Measurements from ENCODE around the gene SNED1. TPM values are rescaled to one million over a fixed set of nuclear protein-coding genes. Genes with fewer than 3 reads are reported as not detected.

Gene SNED1
- polyA plus RNA-seq, 2 of the 4 experiments (the other 2 are of a cell fraction), result 0.15 to 0.21 TPM

DNA sequence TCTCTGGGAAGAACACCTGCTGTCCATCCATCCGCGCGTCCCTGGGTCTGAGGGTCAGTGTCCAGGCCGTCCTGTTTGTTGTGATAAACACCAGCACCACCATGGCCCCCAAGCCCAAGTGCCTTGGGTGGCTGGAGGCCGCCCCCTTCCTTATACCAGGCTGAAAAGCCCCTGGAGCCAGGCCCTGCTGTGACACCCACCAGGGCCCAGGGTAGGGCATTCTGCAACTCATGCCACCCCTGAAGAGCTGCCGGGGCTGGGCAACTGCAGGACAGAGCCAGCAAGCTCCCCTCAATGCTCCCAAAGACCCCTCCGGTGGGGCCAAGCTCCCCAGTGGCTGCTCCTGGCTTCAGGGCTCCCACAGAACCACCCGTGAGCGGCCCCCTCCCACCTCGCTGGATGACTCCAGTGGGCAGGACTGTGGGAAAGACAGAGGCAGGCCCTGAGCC lies 31.9 kb upstream of the SNED1 start:
- no peak overlapping the region for H3K4me3 ChIP-seq
- H3K4me2 ChIP-seq, result no peak overlapping the region
- no peak for FAIRE-seq
- ATAC-seq, result no peak
- POLR2A ChIA-PET, result no interaction called here
- TF ChIP-seq CHD2 (IDR thresholded peaks at IDR 0.05; ENCODE audit: low read length, partially characterized antibody), result no peak
- no peak for TF ChIP-seq HMGXB4 (CRISPR knock-in tag; IDR thresholded peaks at IDR 0.05; ENCODE audit: borderline replicate concordance)
- no peak for TF ChIP-seq CBX8 (IDR thresholded peaks at IDR 0.05)
- TF ChIP-seq POLR2AphosphoS2 (conservative IDR thresholded peaks at IDR 0.05; ENCODE audit: low read length), result no peak
- TF ChIP-seq MAFK (IDR thresholded peaks at IDR 0.05; ENCODE audit: partially characterized antibody), result no peak
- TF ChIP-seq, protein P1, sequence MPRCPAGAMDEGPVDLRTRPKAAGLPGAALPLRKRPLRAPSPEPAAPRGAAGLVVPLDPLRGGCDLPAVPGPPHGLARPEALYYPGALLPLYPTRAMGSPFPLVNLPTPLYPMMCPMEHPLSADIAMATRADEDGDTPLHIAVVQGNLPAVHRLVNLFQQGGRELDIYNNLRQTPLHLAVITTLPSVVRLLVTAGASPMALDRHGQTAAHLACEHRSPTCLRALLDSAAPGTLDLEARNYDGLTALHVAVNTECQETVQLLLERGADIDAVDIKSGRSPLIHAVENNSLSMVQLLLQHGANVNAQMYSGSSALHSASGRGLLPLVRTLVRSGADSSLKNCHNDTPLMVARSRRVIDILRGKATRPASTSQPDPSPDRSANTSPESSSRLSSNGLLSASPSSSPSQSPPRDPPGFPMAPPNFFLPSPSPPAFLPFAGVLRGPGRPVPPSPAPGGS (IDR thresholded peaks at IDR 0.05), result no peak
- TF ChIP-seq RARB (CRISPR knock-in tag; IDR thresholded peaks at IDR 0.05), result no peak
- TF ChIP-seq SREBF2 (IDR thresholded peaks at IDR 0.05), result no peak
- no peak for TF ChIP-seq SMC3 (IDR thresholded peaks at IDR 0.05)
- TF ChIP-seq TFCP2L1 (CRISPR knock-in tag; IDR thresholded peaks at IDR 0.05), result no peak
- TF ChIP-seq CBX2 (IDR thresholded peaks at IDR 0.05; ENCODE audit: borderline replicate concordance, low read depth), result no peak
- no peak for TF ChIP-seq MYC (IDR thresholded peaks at IDR 0.05; ENCODE audit: borderline replicate concordance, low read length)
- TF ChIP-seq FOSL2 (IDR thresholded peaks at IDR 0.05), result no peak
- no peak for TF ChIP-seq FOSL2 (CRISPR knock-in tag; IDR thresholded peaks at IDR 0.05)
- DNase-seq (ENCODE audit: low read depth in 1 of 2, low spot score in 1 of 2), result no peak
- H3K9me3 ChIP-seq, result no peaks in the 10 kb centered on the region
- no peaks in the 10 kb centered on the region for H3K4me1 ChIP-seq
- no peak overlapping the region for H3K27ac ChIP-seq
- CTCF ChIA-PET, result no interaction called here
- WGBS (ENCODE audit: missing lambda C conversion rate), result 73% methylated on average over 6 of the region's 10 CpGs

- no peaks in the 10 kb centered on the region for H3K4me1 ChIP-seq
- no peak overlapping the region for H3K4me3 ChIP-seq
- FAIRE-seq (no peak), DNase-seq (ENCODE audit: low read depth in 1 of 2, low spot score in 1 of 2) (no peak), ATAC-seq (no peak)
- POLR2A ChIA-PET, result no interaction called here
- H3K4me2 ChIP-seq, result no peak overlapping the region
- H3K9me3 ChIP-seq, result no peaks in the 10 kb centered on the region
- 64% methylated on average over 13 of the region's 32 CpGs for WGBS (ENCODE audit: missing lambda C conversion rate)
- CTCF ChIA-PET, result no interaction called here
- no peak overlapping the region for H3K27ac ChIP-seq
- TF ChIP-seq EHF (CRISPR knock-in tag; IDR thresholded peaks at IDR 0.05) (no peak), MYC (IDR thresholded peaks at IDR 0.05; ENCODE audit: borderline replicate concordance, low read length) (no peak), ELK1 (IDR thresholded peaks at IDR 0.05; ENCODE audit: low read depth, low read length) (no peak), GATA3 (IDR thresholded peaks at IDR 0.05; ENCODE audit: borderline replicate concordance) (no peak), EHMT2 (IDR thresholded peaks at IDR 0.05; ENCODE audit: low read depth) (no peak), HMGXB4 (CRISPR knock-in tag; IDR thresholded peaks at IDR 0.05; ENCODE audit: borderline replicate concordance) (no peak), RFX5 (IDR thresholded peaks at IDR 0.05) (no peak), MAFK (IDR thresholded peaks at IDR 0.05; ENCODE audit: partially characterized antibody) (no peak), POLR2A (IDR thresholded peaks at IDR 0.05; ENCODE audit: low read length) (no peak), ZSCAN20 (CRISPR knock-in tag; IDR thresholded peaks at IDR 0.05) (no peak), CHD4 (IDR thresholded peaks at IDR 0.05; ENCODE audit: borderline replicate concordance) (no peak), POLR2AphosphoS2 (conservative IDR thresholded peaks at IDR 0.05; ENCODE audit: low read length) (no peak)
- TF ChIP-seq, protein P2, sequence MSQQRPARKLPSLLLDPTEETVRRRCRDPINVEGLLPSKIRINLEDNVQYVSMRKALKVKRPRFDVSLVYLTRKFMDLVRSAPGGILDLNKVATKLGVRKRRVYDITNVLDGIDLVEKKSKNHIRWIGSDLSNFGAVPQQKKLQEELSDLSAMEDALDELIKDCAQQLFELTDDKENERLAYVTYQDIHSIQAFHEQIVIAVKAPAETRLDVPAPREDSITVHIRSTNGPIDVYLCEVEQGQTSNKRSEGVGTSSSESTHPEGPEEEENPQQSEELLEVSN (IDR thresholded peaks at IDR 0.05; ENCODE audit: borderline replicate concordance, low read depth), result no peak
- TF ChIP-seq, protein P3, sequence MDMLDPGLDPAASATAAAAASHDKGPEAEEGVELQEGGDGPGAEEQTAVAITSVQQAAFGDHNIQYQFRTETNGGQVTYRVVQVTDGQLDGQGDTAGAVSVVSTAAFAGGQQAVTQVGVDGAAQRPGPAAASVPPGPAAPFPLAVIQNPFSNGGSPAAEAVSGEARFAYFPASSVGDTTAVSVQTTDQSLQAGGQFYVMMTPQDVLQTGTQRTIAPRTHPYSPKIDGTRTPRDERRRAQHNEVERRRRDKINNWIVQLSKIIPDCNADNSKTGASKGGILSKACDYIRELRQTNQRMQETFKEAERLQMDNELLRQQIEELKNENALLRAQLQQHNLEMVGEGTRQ (IDR thresholded peaks at IDR 0.05), result no peak
- TF ChIP-seq, protein P4, sequence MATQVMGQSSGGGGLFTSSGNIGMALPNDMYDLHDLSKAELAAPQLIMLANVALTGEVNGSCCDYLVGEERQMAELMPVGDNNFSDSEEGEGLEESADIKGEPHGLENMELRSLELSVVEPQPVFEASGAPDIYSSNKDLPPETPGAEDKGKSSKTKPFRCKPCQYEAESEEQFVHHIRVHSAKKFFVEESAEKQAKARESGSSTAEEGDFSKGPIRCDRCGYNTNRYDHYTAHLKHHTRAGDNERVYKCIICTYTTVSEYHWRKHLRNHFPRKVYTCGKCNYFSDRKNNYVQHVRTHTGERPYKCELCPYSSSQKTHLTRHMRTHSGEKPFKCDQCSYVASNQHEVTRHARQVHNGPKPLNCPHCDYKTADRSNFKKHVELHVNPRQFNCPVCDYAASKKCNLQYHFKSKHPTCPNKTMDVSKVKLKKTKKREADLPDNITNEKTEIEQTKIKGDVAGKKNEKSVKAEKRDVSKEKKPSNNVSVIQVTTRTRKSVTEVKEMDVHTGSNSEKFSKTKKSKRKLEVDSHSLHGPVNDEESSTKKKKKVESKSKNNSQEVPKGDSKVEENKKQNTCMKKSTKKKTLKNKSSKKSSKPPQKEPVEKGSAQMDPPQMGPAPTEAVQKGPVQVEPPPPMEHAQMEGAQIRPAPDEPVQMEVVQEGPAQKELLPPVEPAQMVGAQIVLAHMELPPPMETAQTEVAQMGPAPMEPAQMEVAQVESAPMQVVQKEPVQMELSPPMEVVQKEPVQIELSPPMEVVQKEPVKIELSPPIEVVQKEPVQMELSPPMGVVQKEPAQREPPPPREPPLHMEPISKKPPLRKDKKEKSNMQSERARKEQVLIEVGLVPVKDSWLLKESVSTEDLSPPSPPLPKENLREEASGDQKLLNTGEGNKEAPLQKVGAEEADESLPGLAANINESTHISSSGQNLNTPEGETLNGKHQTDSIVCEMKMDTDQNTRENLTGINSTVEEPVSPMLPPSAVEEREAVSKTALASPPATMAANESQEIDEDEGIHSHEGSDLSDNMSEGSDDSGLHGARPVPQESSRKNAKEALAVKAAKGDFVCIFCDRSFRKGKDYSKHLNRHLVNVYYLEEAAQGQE (IDR thresholded peaks at IDR 0.05), result no peak
Observed at GRCh38 chr2:240966906-240967680, 31.3 kb upstream of the SNED1 start.
